Ishikawa (cell line): ENCODE data around the gene CLDN11.

Experiments
- MAX ChIP-seq: IDR thresholded peaks from 2 replicates; pipeline ENCODE4 v1.6.1; 2012
- RAD21 ChIP-seq: IDR thresholded peaks from 2 replicates; pipeline ENCODE4 v1.6.1; 2012; ENCODE audit warnings: low read depth
- YY1 ChIP-seq: IDR thresholded peaks from 2 replicates; pipeline ENCODE4 v1.6.1; 2012; ENCODE audit warnings: low read depth
- TF ChIP-seq, protein P1 (sequence below): IDR thresholded peaks from 2 replicates; pipeline ENCODE4 v1.6.1; 2012; ENCODE audit warnings: low read depth, mild to moderate bottlenecking

- TF ChIP-seq YY1 (no peak), MAX (no peak), RAD21 (no peak)
- TF ChIP-seq, protein P1, sequence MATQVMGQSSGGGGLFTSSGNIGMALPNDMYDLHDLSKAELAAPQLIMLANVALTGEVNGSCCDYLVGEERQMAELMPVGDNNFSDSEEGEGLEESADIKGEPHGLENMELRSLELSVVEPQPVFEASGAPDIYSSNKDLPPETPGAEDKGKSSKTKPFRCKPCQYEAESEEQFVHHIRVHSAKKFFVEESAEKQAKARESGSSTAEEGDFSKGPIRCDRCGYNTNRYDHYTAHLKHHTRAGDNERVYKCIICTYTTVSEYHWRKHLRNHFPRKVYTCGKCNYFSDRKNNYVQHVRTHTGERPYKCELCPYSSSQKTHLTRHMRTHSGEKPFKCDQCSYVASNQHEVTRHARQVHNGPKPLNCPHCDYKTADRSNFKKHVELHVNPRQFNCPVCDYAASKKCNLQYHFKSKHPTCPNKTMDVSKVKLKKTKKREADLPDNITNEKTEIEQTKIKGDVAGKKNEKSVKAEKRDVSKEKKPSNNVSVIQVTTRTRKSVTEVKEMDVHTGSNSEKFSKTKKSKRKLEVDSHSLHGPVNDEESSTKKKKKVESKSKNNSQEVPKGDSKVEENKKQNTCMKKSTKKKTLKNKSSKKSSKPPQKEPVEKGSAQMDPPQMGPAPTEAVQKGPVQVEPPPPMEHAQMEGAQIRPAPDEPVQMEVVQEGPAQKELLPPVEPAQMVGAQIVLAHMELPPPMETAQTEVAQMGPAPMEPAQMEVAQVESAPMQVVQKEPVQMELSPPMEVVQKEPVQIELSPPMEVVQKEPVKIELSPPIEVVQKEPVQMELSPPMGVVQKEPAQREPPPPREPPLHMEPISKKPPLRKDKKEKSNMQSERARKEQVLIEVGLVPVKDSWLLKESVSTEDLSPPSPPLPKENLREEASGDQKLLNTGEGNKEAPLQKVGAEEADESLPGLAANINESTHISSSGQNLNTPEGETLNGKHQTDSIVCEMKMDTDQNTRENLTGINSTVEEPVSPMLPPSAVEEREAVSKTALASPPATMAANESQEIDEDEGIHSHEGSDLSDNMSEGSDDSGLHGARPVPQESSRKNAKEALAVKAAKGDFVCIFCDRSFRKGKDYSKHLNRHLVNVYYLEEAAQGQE: no peak
Observed at GRCh38 chr3:170387950-170388349, 30.7 kb upstream of the CLDN11 start.
